Measurements from ENCODE around the gene CYB561D1. TPM values are rescaled to one million over a fixed set of nuclear protein-coding genes. Genes with fewer than 3 reads are reported as not detected.

CYB561D1 gene
- total RNA-seq, 1 donor from 2014 or later = 11.3 TPM

- Mint-ChIP-seq H3K27me3 (no peaks in the 10 kb centered on the region), H3K36me3 (ENCODE audit: low read depth) (peaks cover 10% of the 10 kb centered on the region), H3K4me3 (peak within 1 kb of the TSS; percentile 95), H3K27ac (peak within 1 kb of the TSS; percentile 96), H3K9me3 (no peaks in the 10 kb centered on the region), H3K4me1 (peaks cover 46% of the 10 kb centered on the region)
- intact Hi-C loops (cut with micrococcal nuclease) = loop anchor here (1.0 to 5.0 kb wide), 4 partner anchors 121 to 487 kb away; partner anchors contain the start of genes AHCYL1 and PSMA5
- DNase-seq = peak; percentile 99
Observed at GRCh38 chr1:109548321-109549267, 54.7 kb downstream of the CYB561D1 start, which contains the start of gene GNAI3. Gene GNAI3, plus strand, starts transcription at chr1:109548615. Its CDS starts 106 bp downstream, at chr1:109548721.

Other genes starting within 250 kb of the CYB561D1 start
- 3.8 and 4.1 TPM in 2 replicates for gene CELSR2, start 244.6 kb upstream of the CYB561D1 start, total RNA-seq
- gene PSRC1, start 210.9 kb upstream of the CYB561D1 start, total RNA-seq = 4.5 and 5.0 TPM in 2 replicates
- not detected in 2 replicates for gene MYBPHL, start 187.1 kb upstream of the CYB561D1 start, total RNA-seq
- gene SORT1, start 96.2 kb upstream of the CYB561D1 start, total RNA-seq = 1.2 and 1.4 TPM in 2 replicates
- 262 and 270 TPM in 2 replicates for gene PSMA5, start 67.6 kb upstream of the CYB561D1 start, total RNA-seq
- 0.07 TPM in 1 of 2 replicates, not detected in the other for gene SYPL2, start 27.5 kb upstream of the CYB561D1 start, total RNA-seq
- gene ATXN7L2, start 10.2 kb upstream of the CYB561D1 start, total RNA-seq = 15.1 and 15.6 TPM in 2 replicates
- gene AMIGO1, start 15.6 kb downstream of the CYB561D1 start, total RNA-seq = 1.1 TPM in 2 replicates
- 0.14 TPM in 1 of 2 replicates, not detected in the other for gene GPR61, start 45.8 kb downstream of the CYB561D1 start, total RNA-seq
- gene GNAI3, start 54.5 kb downstream of the CYB561D1 start, total RNA-seq = 8.7 and 8.8 TPM in 2 replicates
- 0.33 TPM in 2 replicates for gene GNAT2, start 125.5 kb downstream of the CYB561D1 start, total RNA-seq
- gene AMPD2, start 125.7 kb downstream of the CYB561D1 start, total RNA-seq = 92.2 and 97.8 TPM in 2 replicates
- gene GSTM4, start 162.0 kb downstream of the CYB561D1 start, total RNA-seq = 6.8 and 9.9 TPM in 2 replicates
- 17.5 and 18.4 TPM in 2 replicates for gene GSTM2, start 174.0 kb downstream of the CYB561D1 start, total RNA-seq
- gene GSTM1, start 193.7 kb downstream of the CYB561D1 start, total RNA-seq = 92.2 and 94.2 TPM in 2 replicates
- 0.07 TPM in 1 of 2 replicates, not detected in the other for gene GSTM5, start 218.2 kb downstream of the CYB561D1 start, total RNA-seq
- 12.4 and 13.0 TPM in 2 replicates for gene GSTM3, start 246.9 kb downstream of the CYB561D1 start, total RNA-seq